Activated gamma-delta T cell treated with Interleukin-2 at 50 U/mL for 16 hours (primary cell): ENCODE results near the gene RAI2.
"Not testable (repeated sequence)": the region's sequence is repeated elsewhere in the genome, so short reads cannot be mapped to it uniquely, and the experiment has no call there.

Experiments used
- DNase-seq: peaks from one replicate; pipeline ENCODE4 v3.0.0-alpha.2; 2020

The RAI2 gene

DNA sequence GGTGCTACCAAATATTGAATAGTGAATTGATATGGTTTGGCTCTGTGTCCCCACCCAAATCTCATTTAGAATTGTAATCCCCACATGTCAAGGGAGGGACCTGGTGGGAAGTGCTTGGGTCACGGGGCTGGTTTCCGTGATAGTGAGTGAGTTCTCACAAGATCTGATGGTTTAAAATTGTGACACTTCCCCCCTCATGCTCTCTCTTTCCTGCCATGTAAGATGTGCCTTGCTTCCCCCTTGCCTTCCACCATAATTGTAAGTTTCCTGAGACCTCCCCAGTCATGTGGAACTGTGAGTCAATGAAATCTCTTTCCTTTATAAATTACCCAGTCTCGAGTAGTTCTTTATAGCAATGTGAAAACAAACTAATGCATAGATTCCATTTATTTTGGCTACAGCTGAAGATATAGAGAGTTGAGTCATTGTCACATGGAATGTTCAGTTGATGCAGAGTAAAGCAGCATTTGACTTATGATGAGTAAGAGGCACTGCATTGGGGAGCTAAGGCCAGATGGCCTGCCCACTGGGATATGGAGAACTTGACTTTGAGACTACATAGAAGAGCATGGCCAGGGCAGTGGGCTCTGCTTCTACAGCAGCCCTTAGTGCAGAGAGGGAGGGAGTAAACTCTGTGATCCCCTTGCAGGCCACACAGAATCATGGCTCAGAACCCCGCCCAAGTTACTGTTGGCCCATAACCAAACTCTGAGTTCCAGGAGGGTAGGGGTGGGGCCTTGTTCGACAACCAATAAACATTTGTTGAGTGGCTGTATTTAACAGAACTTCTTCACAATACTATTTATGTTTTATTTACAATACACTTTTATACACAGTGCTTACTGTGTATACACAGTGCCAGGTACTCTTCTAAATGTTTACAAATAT is 34.2 kb downstream of the RAI2 start:
- DNase-seq, result no peak

DNA sequence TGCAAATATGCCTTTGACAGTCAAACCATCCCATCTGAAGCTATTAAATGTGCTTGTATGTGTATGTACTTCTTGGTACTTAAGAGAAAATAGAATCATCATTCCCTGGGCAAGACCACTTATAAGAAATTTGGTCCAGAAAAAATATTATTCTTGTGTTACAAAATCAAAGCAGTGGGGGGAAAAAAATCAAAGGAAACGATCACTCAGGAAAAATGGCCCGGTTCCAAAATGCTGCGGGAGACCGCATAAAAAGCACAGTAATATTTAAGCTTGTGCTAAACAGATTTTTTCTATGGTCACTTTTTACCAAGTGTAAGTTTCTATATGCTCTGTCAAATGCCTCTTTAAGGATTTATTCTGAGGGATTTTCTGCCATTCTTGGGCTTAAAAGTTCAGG is 36.1 kb downstream of the RAI2 start:
- DNase-seq, result no peak

DNA sequence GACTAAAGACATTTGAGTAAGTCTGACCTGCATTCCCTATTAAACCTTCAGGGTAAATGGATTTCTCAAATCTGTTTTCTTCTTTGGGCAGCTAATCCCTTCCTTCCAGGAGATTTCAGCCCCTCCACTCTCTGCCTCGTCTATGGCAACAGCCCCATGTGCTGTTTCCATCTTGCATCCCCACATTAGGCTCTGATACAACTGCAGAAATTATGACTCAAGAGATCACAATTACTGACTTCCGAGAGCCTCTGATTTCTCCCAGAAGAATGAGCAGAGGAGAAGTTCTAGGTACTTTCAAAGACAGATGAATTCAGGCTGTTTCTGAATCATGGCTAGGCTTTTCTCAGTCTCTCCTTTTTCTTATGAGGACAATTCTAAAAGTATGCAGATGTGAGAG is 38.7 kb downstream of the RAI2 start:
- DNase-seq, result no peak

DNA sequence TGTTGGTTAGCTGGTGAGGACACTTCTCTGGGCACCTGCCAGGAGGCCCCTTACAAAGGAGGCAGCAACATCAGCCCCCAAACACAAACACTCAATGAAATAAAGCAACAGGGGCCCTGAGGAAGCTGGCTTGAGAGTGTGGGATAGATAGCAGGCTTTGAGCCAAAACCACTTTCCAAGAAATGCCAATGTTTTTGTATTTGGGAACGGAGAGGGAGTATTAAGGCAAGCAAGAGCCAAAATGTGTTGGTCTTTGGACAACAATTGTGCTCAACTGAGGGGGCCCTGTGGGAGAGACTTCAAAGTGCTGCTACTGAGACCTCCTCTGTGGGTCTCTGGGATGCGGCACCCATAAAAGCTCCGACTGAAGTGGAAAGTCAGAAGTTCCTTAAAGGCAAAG is 41.0 kb downstream of the RAI2 start:
- no peak for DNase-seq

DNA sequence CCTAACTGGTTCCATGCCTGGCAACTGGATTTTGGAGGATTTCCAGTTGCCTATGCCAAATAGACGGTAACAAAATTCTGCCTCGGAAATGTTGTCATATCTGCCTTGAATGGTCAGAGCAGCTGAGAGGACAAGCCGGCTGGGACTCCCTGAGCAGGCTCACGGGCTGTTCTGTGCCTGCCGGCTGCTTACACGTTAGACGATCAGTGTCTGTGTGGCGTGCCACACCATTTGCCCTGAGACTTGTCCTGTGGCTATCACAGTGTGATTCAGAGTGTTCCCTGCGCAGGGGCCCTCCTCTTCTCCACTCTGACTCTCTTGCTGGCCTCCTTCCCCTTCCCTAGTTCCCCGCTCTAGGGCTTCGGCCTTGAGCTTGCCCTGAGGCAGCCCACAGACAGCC is 42.4 kb downstream of the RAI2 start:
- no peak for DNase-seq

DNA sequence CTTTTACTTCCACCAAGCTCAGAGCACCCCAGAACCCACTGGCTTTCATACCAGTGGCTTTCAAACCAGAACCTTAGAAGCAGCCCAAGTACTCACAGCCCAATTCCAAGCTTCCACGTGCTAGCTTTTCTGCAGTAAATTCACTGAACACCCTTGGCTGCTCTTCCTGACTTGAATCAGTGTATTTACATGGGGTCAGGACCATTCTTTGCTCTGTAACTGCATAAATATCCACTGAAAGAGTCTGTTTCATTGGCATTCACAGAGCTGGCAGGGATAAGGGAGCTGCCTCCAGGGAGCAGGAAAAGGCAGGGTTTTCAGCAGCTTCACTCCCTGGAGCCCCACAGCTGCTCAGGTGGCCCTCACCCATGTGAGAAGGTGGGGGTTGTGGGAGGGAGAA is 43.8 kb downstream of the RAI2 start:
- DNase-seq, result no peak

DNA sequence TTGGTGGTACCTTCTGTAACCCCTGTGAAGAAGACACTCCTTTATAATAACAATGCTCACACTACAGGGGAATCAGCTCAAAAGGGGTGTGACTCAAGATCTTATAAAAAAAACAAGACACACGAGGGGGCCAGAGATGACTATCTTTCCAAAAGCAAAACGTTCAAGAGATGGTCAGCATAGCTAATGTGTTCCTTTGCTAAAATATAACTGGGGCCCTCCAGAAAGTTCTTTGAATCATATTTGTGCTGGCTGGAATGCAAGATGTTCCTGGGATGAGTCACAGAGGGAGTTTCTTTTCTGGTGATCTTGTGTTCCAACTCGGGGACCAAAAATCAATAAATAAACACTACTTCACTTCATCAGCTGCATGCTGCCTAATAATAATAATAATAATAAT is 46.5 kb downstream of the RAI2 start:
- no peak for DNase-seq

DNA sequence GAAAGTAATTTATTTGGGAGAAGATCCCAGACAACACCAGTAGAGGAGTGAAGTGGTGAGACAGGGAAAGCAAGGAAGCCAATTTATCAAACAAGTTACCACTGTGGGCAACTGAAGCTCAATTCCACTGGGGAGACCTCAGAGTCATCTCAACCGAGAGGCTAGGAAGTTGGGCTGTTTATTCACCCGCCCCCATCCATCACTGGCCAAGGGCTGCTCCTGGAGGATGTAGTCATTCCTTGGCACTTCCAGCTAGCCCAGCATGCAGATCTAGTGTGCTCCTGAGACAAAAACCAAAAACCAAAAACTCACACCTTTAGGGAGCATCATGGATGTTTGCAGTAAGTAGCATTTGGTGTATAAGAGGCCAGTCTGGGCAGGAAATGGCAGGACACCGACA is 47.0 kb downstream of the RAI2 start:
- DNase-seq, result no peak

DNA sequence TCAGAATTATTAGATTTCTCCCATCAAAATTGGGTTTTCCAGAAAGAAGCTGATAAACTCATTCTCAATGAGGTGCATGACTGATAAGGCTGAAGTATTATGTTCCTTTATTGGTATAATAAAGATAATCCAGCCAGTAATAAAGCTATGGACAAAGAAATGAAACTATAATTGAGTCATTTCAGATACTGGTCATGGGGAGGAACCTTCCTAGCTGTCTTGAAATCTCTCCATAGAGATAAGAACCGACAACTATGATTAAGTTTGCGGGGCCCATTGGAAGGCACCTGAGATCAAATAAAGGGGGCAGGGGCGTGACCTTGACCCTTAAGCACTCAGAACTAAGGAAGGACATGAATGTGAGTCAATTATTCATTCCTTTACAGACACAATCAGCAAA is 47.8 kb downstream of the RAI2 start:
- DNase-seq, result no peak

DNA sequence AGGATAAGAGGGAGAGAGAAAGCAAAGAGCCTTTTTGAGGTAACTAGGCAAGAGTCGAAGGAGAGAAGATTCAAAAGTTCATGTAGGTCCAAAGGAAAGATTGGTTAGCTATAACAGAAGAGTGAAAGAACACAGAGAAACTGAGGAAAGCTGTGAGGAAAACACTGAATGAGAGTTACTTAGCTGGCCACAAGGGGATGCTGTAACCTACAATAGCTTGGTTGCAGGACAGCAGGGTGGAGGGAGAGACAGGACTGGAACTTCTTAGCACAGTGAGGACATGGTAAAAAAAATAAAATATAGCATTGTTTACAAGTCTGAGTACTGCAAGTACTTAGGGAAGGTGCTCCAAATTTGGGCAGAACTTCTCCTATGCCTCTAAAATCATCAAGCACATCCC is 48.3 kb downstream of the RAI2 start:
- no peak for DNase-seq

DNA sequence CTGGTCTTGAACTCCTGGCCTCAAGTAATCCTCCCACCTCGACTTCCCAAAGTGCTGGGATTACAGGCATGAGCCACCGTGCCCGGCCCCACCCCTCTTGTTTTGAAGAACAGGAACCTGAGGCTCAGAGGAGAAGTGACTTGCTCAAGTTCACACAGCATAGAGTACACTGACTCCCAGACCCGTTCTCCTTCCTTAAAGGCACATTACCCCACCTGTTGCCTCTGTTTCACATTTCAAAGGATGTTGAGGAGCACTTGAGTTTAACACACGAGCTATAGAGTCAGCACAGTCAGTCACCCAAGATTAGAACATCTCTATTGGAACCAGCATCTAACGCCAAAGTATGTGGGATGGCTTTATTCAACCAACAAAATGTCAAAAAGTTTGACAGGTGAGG is 51.1 kb downstream of the RAI2 start:
- no peak for DNase-seq

DNA sequence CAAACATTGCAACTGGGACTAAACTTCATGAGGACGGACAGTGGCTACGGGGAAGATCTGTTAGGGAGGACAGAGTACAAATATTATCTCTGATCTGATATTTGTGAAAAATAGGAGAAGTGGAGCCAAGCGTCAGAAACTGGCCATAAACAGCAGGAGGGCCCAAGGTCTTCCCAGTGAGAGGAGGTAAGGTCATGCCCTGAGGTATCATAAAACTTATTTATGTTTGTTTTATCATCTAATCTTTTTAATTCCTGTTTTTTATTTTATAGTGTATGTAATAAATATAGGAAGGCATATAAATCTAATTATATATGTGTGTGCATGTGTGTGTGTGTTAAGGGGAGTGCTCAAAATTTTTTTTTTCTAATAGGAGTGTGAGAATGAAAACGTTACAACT is 51.8 kb downstream of the RAI2 start:
- DNase-seq, result no peak

DNA sequence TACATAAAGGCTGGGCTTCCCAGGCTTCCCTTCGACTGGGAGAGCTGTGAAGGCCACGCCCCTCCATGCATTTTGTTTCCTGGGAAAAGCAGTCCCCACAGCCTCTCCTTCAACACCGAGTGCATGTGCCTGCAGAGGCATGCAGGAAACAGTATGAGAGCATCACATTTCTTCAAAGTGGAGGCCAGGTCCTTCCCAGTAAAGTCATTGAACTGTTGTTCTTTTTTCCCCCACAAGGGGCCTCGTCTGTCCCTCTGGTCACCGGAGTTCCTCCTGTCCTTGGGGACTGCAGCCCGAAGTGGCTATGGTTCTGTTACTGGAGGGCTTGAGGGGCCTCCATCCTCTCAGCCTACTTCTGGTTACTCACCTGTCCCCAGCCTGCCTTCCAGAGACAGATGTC is 56.0 kb downstream of the RAI2 start:
- no peak for DNase-seq

DNA sequence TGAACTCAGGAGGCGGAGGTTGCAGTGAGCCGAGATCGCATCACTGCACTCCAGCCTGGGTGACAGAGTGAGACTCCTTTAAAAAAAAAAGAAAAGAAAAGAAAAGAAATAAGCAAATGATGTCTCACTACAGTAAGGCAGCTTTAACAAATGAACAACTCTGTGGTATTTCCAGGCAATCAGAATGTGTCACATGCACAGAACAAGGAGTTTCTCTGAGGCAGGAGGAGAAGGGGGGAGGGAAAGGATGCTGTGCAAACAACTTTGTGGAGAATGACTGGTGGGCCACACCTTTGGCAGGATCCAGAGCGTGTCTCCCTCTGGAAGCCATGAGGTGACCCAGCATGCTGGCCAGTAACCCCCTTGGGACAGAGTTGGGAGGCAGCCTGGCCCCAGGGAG is 57.6 kb downstream of the RAI2 start:
- no peak for DNase-seq

DNA sequence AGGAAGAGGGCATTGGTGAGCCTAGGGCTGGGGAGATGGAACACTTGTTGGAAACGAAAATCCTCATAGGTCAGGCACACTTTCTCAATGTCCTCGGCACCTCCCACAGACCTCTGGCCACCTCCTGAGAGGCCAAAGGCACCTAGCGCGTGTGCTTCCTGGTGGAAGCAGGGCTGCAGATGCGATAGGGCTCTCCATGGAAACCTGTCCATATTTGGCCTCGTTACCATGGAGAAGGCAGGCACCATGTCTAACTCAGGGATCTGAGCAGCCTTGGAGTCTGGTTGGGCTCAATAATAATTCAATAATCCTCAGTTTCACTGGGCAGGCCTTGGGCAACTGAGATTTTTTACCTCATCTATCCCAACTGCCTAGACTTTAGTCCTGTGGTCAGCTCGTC is 58.3 kb downstream of the RAI2 start:
- no peak for DNase-seq

DNA sequence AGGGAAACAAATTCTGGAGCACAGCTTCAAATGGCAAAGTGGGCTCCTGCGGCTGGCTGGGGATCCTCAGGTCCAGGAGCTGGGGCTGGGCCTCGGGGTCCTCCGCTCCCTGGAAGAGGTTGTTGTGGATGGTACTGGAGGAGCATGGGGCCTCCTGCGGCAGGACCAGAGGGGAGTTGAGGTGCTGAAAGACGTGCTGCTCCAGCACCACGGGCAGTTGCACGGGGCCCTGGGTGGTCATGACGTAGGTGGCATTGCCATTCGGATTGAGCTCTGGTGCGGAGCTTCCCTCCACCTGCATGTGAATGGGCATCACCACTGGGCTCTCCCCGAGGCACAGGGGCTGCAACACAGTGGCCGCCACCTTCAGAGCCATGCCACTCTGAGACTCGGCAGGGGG is 59.7 kb downstream of the RAI2 start:
- no peak for DNase-seq

DNA sequence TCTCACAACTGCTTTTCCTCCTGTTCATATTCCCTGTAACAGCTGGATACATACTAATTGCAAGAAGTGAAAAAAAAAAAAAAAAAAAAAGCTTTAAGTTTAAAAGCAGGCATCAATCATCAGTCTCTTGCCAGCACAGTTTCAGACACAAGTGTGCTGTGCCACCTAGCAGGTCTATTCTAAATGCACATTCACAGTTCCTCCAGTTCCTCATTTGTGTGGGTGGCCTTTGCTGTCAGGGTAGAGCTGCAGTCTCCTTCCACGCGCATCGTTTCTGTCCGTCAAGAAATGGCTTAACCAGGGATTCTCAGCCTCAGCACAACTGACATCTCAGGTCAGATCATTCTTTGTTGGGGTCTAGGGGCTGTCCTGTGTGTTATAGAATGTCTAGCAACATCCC is 62.2 kb downstream of the RAI2 start:
- DNase-seq, result no peak

DNA sequence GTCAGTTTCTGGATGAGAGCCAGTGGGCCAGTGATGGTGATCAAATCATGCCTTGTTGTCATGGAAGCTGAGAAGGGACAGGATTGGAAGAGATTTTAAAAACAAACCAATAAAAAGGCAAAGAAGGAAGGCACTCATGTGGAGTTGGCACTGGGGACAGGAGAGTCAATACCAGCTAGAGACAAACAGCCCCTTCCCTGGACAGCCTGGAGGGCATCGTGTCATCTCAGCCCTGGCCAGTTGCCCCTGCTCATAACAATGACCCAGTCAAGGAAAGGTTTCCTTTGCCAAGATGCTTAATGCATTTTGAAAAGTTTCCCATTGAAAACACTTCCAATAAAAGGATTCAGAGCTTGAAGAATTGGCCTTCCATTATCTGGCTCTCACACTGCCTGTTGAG is 68.3 kb downstream of the RAI2 start:
- DNase-seq, result no peak

DNA sequence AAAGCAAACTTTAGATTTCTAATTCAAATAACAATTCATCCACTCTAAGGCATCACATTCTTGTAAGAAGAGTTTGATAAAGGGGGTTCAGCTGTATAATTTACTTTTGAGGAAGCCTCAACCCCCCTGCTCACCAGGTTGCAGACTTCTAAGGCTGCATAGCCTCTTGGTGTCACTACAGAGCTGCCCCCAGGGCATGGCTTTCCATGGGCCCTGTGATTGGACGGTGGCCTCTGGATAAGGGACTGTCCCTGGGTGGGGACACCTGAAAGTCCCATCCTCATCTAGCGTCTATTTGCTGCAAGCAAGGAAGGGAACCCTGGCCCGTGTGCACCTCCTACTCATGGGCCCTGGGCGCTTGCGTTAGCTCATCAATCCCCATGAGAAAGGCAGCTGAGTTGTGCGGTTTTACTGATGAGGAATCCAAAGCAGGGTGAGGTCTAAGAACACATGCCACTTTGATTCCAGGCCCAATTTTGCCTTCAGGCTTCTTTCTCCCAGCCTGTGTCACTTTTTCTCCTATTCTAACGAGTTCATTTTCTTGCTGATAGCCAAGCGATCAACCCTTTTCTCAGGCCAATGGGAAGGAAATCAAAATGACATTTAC is 72.0 kb downstream of the RAI2 start:
- DNase-seq, result no peak

DNA sequence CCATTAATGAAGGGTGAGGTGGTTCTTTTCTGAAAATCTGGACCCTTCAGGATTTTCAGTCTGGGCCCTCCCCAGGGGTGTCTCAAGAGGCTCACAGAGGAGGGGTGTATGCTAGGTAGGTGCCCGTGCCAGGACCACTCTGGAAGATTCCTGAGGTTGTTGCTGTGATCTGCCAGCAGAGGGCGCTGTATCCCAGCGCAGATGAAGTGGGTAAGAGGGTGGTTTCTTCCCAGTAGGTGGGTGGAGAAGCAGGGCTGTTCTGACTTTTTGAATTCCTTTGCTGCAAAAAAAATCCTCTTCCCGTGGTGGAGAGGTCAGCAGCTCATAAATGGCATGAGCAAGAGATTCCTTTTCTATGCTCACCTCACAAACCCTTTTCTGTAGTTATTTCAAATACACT is 72.7 kb downstream of the RAI2 start:
- peak; percentile 26 for DNase-seq

DNA sequence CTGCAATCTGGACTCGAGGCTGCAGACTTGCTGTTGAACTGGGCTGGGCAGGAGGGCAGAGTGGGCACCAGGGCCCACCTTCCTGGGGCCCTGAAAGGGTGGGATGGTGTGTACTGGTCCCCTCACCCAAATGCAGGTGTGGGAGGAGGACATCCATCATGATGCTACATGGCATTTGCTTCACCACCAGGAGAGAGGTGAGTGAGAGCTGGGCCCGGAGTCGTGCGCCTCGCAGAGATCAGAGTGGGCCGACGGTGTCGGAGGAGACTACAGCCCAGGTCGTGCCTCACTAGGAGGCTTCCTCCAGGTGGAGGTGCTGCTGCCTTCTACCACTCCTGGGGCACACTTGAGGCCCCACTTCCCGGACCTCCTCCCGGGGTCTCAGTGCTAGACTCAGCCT is 73.5 kb downstream of the RAI2 start:
- DNase-seq, result no peak

DNA sequence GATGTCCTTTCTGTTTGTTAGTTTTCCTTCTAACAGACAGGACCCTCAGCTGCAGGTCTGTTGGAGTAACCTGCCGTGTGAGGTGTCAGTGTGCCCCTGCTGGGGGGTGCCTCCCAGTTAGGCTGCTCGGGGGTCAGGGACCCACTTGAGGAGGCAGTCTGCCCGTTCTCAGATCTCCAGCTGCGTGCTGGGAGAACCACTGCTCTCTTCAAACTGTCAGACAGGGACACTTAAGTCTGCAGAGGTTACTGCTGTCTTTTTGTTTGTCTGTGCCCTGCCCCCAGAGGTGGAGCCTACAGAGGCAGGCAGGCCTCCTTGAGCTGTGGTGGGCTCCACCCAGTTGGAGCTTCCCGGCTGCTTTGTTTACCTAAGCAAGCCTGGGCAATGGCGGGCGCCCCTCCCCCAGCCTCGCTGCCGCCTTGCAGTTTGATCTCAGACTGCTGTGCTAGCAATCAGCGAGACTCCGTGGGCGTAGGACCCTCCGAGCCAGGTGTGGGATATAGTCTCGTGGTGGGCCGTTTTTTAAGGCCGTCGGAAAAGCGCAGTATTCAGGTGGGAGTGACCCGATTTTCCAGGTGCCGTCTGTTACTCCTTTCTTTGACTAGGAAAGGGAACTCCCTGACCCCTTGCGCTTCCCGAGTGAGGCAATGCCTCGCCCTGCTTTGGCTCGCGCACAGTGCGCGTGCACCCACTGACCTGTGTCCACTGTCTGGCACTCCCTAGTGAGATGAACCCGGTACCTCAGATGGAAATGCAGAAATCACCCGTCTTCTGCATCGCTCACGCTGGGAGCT is 74.3 kb downstream of the RAI2 start:
- not testable (repeated sequence) for DNase-seq

DNA sequence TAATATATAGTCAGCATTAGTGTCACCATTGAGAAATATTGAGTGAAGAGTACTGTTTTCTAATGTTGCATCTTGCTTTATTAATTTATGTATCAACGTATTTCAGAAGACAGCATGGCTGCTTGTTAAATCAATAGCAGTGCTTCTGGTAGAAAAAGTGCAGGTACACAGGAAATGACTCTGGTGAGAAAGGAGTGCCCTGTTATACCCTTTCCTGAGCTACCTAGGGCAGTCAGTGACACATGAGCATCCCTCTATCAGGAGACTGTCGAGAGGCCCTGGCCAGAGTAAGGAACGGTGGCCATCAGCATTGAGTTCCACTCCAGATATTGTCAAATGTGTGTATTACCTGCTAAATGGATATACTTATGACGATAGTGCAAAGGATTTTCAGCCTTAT is 81.7 kb downstream of the RAI2 start:
- DNase-seq, result no peak

DNA sequence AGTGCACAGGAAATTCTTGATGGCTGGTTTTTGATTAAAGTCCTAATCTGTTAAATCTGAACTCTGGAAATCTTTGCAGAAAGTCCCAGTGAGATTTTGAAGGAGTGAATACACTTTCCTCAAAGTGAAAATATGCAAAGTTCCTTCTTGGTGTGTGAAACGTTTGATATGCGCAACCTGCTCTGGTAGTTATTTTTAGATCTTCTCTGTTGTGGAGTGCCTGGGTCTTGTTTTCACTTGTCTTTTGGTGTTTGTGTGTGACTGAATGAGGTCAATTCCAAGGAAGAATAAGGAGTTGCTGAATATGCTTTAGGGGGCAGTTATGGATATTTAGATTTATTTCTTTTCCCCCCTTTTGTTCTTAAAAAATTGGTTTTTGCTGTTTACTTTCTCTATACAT is 82.1 kb downstream of the RAI2 start:
- no peak for DNase-seq
